ENCODE measurements around the gene RAPH1.

The RAPH1 gene

GRCh38 chr2:203500951-203501350, 34.1 kb downstream of the RAPH1 start:
- H3K27ac Mint-ChIP-seq (ENCODE audit: low read depth) = peak overlapping the region; percentile 11
- H3K27me3 Mint-ChIP-seq = no peaks in the 10 kb centered on the region
- ATAC-seq (replicated peaks; ENCODE audit: extremely low read depth, poor library complexity, severe bottlenecking) (no peak), DNase-seq (ENCODE audit: low spot score in 2 of 2) (no peak)
- no peaks in the 10 kb centered on the region for H3K9me3 Mint-ChIP-seq
- H3K4me1 Mint-ChIP-seq = no peaks in the 10 kb centered on the region
- H3K36me3 Mint-ChIP-seq (ENCODE audit: insufficient read depth) = no peaks in the 10 kb centered on the region
- H3K4me3 Mint-ChIP-seq = no peak overlapping the region

DNA sequence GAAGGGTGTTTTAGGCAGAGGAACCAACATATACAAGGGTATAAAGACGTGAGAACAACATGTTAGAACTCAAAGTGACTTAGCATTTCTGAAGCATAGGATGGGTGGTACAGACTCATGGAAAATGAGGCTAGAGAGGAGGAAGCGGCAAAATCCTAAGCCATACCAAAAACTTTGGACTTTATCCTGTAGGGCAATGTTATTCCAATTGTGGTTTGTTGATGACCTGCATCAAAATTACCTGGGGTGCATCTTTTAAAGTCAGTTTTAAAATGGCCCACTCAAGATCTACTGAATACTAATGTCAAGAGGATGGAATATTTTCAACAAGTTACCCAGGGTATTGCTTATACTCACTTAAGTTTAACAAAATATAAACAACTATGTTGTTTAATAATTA, 34.8 kb downstream of the RAPH1 start:
- ATAC-seq (replicated peaks; ENCODE audit: extremely low read depth, poor library complexity, severe bottlenecking) = no peak
- Mint-ChIP-seq H3K4me3 (no peak overlapping the region), H3K9me3 (no peaks in the 10 kb centered on the region), H3K27ac (ENCODE audit: low read depth) (no peak overlapping the region), H3K27me3 (no peaks in the 10 kb centered on the region), H3K36me3 (ENCODE audit: insufficient read depth) (no peaks in the 10 kb centered on the region), H3K4me1 (no peaks in the 10 kb centered on the region)
- DNase-seq (ENCODE audit: low spot score in 2 of 2) = no peak

DNA sequence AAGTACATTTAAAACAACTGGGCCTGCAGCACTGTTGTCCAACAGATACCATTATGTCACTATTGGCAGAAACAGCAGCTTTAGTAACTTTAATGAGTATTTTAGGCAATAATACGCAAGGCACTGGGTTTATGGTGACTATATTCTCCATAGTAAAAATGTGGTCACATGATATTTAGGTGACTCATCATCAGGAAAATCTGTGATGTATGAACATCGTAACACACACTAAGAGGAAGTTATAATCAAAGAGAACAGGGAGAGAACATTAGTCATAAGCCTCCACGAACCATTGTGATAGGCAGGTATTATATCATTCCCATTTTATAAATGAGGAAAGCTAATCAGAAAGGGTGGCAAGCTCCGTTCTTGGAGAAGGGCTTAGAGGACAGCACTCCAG, 36.9 kb downstream of the RAPH1 start:
- Mint-ChIP-seq H3K27ac (ENCODE audit: low read depth) (no peak overlapping the region), H3K27me3 (no peaks in the 10 kb centered on the region), H3K36me3 (ENCODE audit: insufficient read depth) (no peaks in the 10 kb centered on the region), H3K9me3 (no peaks in the 10 kb centered on the region), H3K4me1 (peaks cover 3% of the 10 kb centered on the region), H3K4me3 (no peak overlapping the region)
- DNase-seq (ENCODE audit: low spot score in 2 of 2) (no peak), ATAC-seq (replicated peaks; ENCODE audit: extremely low read depth, poor library complexity, severe bottlenecking) (no peak)

DNA sequence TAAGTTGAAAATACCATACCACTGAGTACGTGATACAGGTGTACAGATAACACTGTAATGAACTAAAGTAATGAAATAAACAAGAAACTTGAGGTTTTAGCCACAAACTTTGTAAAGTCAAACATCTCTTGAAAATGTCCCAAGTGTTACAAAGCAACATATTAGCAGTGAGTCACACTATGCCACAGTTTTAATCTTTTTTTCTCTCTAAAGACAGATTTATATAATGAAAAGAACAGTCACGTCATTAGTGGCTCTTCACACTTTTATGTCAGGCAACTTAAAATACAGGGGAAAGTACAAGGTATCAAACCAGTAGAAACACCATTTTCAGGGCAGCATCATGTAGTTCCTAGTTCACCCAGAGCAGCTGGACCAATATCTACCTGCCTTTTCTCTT, 42.1 kb downstream of the RAPH1 start:
- no peak overlapping the region for H3K27ac Mint-ChIP-seq (ENCODE audit: low read depth)

DNA sequence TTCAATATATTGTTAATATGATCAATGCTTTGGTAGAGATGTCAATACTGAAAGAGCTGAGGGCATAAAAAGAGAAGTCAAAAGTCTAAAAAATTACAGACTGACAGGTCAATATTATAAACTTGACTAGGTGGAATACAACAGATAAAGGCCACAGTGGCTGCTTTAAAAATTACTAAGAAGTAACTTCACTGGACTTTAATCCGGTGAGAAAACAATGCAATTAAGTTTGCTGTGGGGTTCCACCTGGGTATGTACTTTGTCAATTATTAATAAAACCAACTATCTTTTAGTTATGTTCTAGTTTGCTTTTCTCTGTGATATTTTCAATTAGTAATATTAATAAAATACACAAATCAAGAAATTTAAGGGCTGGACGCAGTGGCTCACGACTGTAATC, 44.7 kb downstream of the RAPH1 start:
- DNase-seq (ENCODE audit: low spot score in 2 of 2) (no peak), ATAC-seq (replicated peaks; ENCODE audit: extremely low read depth, poor library complexity, severe bottlenecking) (no peak)
- Mint-ChIP-seq H3K4me3 (no peak overlapping the region), H3K27ac (ENCODE audit: low read depth) (no peak overlapping the region), H3K36me3 (ENCODE audit: insufficient read depth) (no peaks in the 10 kb centered on the region), H3K27me3 (no peaks in the 10 kb centered on the region), H3K4me1 (peaks cover 8% of the 10 kb centered on the region), H3K9me3 (no peaks in the 10 kb centered on the region)

More for the DNA sequence above, 42.1 kb downstream of the RAPH1 start:
- Mint-ChIP-seq H3K36me3 (ENCODE audit: insufficient read depth) (no peaks in the 10 kb centered on the region), H3K4me1 (peaks cover 8% of the 10 kb centered on the region), H3K9me3 (no peaks in the 10 kb centered on the region), H3K4me3 (no peak overlapping the region), H3K27me3 (no peaks in the 10 kb centered on the region)
- ATAC-seq (replicated peaks; ENCODE audit: extremely low read depth, poor library complexity, severe bottlenecking) = peak; percentile 94
- no peak for DNase-seq (ENCODE audit: low spot score in 2 of 2)

- H3K27me3 Mint-ChIP-seq = no peaks in the 10 kb centered on the region
- H3K27ac Mint-ChIP-seq (ENCODE audit: low read depth) = no peak overlapping the region
- DNase-seq (ENCODE audit: low spot score in 2 of 2) = no peak
- ATAC-seq (replicated peaks; ENCODE audit: extremely low read depth, poor library complexity, severe bottlenecking) = no peak
- H3K4me3 Mint-ChIP-seq = no peak overlapping the region
- no peaks in the 10 kb centered on the region for H3K36me3 Mint-ChIP-seq (ENCODE audit: insufficient read depth)
- peaks cover 9% of the 10 kb centered on the region for H3K4me1 Mint-ChIP-seq
- H3K9me3 Mint-ChIP-seq = no peaks in the 10 kb centered on the region
Measured at GRCh38 chr2:203489531-203489930, 45.6 kb downstream of the RAPH1 start.

- Mint-ChIP-seq H3K4me3 (no peak overlapping the region), H3K9me3 (no peaks in the 10 kb centered on the region), H3K36me3 (ENCODE audit: insufficient read depth) (no peaks in the 10 kb centered on the region), H3K4me1 (peaks cover 6% of the 10 kb centered on the region), H3K27me3 (no peaks in the 10 kb centered on the region), H3K27ac (ENCODE audit: low read depth) (no peak overlapping the region)
- peak; percentile 79 for ATAC-seq (replicated peaks; ENCODE audit: extremely low read depth, poor library complexity, severe bottlenecking)
- peak; percentile 22 to 39 for DNase-seq (ENCODE audit: low spot score in 2 of 2)
Measured at GRCh38 chr2:203484266-203485112, 50.6 kb downstream of the RAPH1 start.

- Mint-ChIP-seq H3K27me3 (no peaks in the 10 kb centered on the region), H3K9me3 (no peaks in the 10 kb centered on the region), H3K4me3 (no peak overlapping the region)
Measured at GRCh38 chr2:203480623-203481022, 54.5 kb downstream of the RAPH1 start.

DNA sequence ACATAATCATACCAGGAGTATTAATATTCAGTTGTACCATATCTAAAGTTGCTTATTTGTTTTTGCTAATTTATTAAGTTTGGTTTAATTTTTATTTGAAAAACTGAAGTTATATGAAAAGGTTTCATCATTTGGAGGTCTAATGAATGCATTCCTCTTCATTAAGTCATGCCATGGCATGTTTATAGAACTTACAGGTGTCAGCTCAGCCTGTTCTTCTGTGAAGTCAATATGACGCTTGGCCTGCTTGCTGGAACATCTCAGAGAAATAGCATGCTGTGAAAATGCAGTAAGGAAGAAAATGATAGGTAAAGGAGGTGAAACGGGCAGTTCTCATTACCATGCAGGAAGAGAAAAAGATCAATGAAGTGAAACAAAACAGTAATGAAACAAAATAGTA, 58.2 kb downstream of the RAPH1 start:
- DNase-seq (ENCODE audit: low spot score in 2 of 2) (no peak), ATAC-seq (replicated peaks; ENCODE audit: extremely low read depth, poor library complexity, severe bottlenecking) (no peak)
- no peak overlapping the region for H3K4me3 Mint-ChIP-seq

More at GRCh38 chr2:203480623-203481022, 54.5 kb downstream of the RAPH1 start:
- Mint-ChIP-seq H3K27ac (ENCODE audit: low read depth) (no peak overlapping the region), H3K4me1 (peaks cover 6% of the 10 kb centered on the region), H3K36me3 (ENCODE audit: insufficient read depth) (no peaks in the 10 kb centered on the region)
- no peak for DNase-seq (ENCODE audit: low spot score in 2 of 2)
- no peak for ATAC-seq (replicated peaks; ENCODE audit: extremely low read depth, poor library complexity, severe bottlenecking)

DNA sequence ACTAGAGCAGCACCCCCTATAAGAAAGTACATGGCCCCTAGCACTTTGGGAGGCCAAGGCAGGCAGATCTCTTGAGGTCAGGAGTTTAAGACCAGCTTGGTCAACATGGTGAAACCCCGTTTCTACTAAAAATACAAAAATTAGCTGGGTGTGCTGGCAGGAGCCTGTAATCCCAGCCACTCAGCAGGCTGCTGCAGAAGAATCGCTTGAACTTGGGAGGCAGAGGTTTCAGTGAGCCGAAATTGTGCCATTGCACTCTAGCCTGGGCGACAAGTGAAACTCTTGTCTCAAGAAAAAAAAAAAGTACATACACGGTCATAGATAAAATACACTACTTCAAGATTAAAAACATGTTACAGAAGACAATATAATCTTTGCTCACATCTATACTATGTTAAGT, 63.8 kb downstream of the RAPH1 start:
- H3K36me3 Mint-ChIP-seq (ENCODE audit: insufficient read depth) = no peaks in the 10 kb centered on the region
- ATAC-seq (replicated peaks; ENCODE audit: extremely low read depth, poor library complexity, severe bottlenecking) = no peak
- H3K27ac Mint-ChIP-seq (ENCODE audit: low read depth) = no peak overlapping the region
- H3K4me3 Mint-ChIP-seq = no peak overlapping the region
- no peak for DNase-seq (ENCODE audit: low spot score in 2 of 2)
- no peaks in the 10 kb centered on the region for H3K4me1 Mint-ChIP-seq
- no peaks in the 10 kb centered on the region for H3K9me3 Mint-ChIP-seq
- H3K27me3 Mint-ChIP-seq = peaks cover 4% of the 10 kb centered on the region

More for the DNA sequence above, 58.2 kb downstream of the RAPH1 start:
- Mint-ChIP-seq H3K4me1 (no peaks in the 10 kb centered on the region), H3K27ac (ENCODE audit: low read depth) (no peak overlapping the region), H3K36me3 (ENCODE audit: insufficient read depth) (no peaks in the 10 kb centered on the region), H3K9me3 (no peaks in the 10 kb centered on the region), H3K27me3 (no peaks in the 10 kb centered on the region)

GRCh38 chr2:203470371-203470770, 64.7 kb downstream of the RAPH1 start:
- Mint-ChIP-seq H3K27me3 (peaks cover 13% of the 10 kb centered on the region), H3K4me1 (no peaks in the 10 kb centered on the region), H3K36me3 (ENCODE audit: insufficient read depth) (no peaks in the 10 kb centered on the region), H3K9me3 (no peaks in the 10 kb centered on the region), H3K27ac (ENCODE audit: low read depth) (no peak overlapping the region), H3K4me3 (no peak overlapping the region)
- ATAC-seq (replicated peaks; ENCODE audit: extremely low read depth, poor library complexity, severe bottlenecking) (no peak), DNase-seq (ENCODE audit: low spot score in 2 of 2) (no peak)

GRCh38 chr2:203469546-203469945, 65.6 kb downstream of the RAPH1 start:
- ATAC-seq (replicated peaks; ENCODE audit: extremely low read depth, poor library complexity, severe bottlenecking) (no peak), DNase-seq (ENCODE audit: low spot score in 2 of 2) (no peak)
- no peaks in the 10 kb centered on the region for H3K9me3 Mint-ChIP-seq
- no peaks in the 10 kb centered on the region for H3K4me1 Mint-ChIP-seq
- H3K36me3 Mint-ChIP-seq (ENCODE audit: insufficient read depth) = no peaks in the 10 kb centered on the region
- H3K27me3 Mint-ChIP-seq = peaks cover 20% of the 10 kb centered on the region
- H3K27ac Mint-ChIP-seq (ENCODE audit: low read depth) = no peak overlapping the region
- H3K4me3 Mint-ChIP-seq = no peak overlapping the region

DNA sequence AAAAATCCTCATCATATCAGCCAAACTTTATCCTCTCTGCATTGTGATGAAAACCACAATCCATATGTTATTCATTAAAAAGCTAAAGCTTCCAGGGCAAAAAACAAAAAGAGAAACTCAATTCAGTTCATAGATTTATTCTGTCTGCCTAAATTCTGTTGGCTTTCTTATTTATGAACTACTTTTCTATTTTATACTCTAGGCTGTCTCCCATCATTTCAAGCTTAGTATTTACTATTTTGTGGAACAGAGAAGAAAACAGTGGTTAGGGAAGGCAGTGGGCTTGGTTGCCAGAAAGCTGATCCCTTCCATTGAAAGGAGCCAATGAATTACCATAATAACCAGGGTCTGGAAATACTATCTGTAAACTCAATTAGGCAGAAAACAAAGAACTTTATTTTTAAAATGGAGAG, 71.8 kb downstream of the RAPH1 start:
- H3K36me3 Mint-ChIP-seq (ENCODE audit: insufficient read depth) = no peaks in the 10 kb centered on the region
- DNase-seq (ENCODE audit: low spot score in 2 of 2) = no peak
- no peak overlapping the region for H3K4me3 Mint-ChIP-seq
- ATAC-seq (replicated peaks; ENCODE audit: extremely low read depth, poor library complexity, severe bottlenecking) = no peak
- H3K9me3 Mint-ChIP-seq = no peaks in the 10 kb centered on the region
- peaks cover 20% of the 10 kb centered on the region for H3K27me3 Mint-ChIP-seq
- H3K4me1 Mint-ChIP-seq = no peaks in the 10 kb centered on the region
- no peak overlapping the region for H3K27ac Mint-ChIP-seq (ENCODE audit: low read depth)

Data from central memory CD8-positive, alpha-beta T cell (primary cell).